ENCODE measurements around the gene EPHB1.

The EPHB1 gene

GRCh38 chr3:135133905-135134683, 339.0 kb downstream of the EPHB1 start:
- no peak for DNase-seq
- H3K36me3 Mint-ChIP-seq (ENCODE audit: low read depth), result no peaks in the 10 kb centered on the region
- no peak for ATAC-seq
- H3K4me1 Mint-ChIP-seq, result no peaks in the 10 kb centered on the region
- H3K9me3 Mint-ChIP-seq, result no peaks in the 10 kb centered on the region
- no peak overlapping the region for H3K4me3 Mint-ChIP-seq
- H3K27me3 Mint-ChIP-seq, result peaks cover 2% of the 10 kb centered on the region
- H3K27ac Mint-ChIP-seq, result no peak overlapping the region

DNA sequence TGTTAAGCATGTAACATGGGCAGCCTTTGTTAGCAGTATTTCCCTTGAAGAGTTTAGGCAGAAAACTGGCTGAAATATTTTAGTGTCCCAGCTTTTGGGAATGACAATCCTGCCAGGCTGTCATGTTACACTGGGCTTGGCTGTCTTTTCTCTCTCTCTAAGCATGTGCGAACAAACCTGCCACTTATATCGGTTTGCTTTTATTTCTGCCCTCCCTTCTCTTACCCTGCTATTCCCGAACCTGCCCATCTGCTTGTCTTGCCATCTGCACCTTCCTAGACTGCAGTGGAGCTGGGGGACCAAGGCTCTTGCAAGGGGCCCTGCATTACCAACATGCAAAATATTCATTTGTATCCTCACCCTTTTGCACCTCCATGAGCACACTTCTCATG, 339.6 kb downstream of the EPHB1 start:
- Mint-ChIP-seq H3K27me3 (peaks cover 2% of the 10 kb centered on the region), H3K27ac (no peak overlapping the region), H3K9me3 (no peaks in the 10 kb centered on the region), H3K4me1 (no peaks in the 10 kb centered on the region), H3K4me3 (no peak overlapping the region), H3K36me3 (ENCODE audit: low read depth) (no peaks in the 10 kb centered on the region)
- no peak for DNase-seq
- ATAC-seq, result no peak

GRCh38 chr3:135135445-135135844, 340.4 kb downstream of the EPHB1 start:
- Mint-ChIP-seq H3K4me1 (no peaks in the 10 kb centered on the region), H3K27ac (no peak overlapping the region), H3K27me3 (peaks cover 2% of the 10 kb centered on the region), H3K9me3 (no peaks in the 10 kb centered on the region), H3K4me3 (no peak overlapping the region), H3K36me3 (ENCODE audit: low read depth) (no peaks in the 10 kb centered on the region)
- ATAC-seq, result no peak
- DNase-seq, result no peak

DNA sequence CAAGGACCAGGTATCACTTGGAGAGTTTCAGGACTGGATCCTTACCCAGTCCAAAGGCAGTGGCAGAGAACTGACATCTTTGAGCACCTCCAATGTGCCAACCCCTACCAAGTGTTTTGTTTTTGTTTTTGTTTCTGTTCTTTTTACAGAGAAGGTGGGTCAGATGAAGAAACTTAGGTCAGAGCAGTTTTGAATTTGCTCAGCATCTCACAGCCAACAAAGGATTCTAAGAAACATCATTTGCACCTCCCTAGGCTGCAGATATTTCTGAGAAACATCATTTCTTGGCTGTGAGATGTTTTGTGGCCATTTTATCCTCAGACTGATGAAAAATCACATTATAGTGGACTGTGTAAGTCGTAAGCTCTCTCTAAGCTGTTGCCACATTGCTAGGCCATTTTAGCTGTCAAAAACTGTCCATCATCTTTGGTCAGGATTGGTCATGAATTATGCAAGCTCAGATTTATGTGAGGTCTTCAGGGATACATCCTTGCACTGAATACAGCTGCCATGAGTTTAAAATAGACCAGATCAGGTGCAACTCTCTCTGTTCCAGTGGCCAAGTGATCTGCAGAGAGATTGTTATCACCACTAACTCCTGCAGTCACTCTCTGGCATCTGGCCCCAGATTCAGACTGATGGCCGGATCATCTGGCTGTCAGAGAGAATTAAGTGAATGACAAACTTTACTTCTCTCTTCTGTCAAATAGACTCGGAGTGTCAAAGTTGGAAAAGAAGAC, 341.5 kb downstream of the EPHB1 start:
- Mint-ChIP-seq H3K27ac (no peak overlapping the region), H3K27me3 (peaks cover 2% of the 10 kb centered on the region), H3K4me3 (no peak overlapping the region), H3K36me3 (ENCODE audit: low read depth) (no peaks in the 10 kb centered on the region), H3K4me1 (no peaks in the 10 kb centered on the region), H3K9me3 (no peaks in the 10 kb centered on the region)
- DNase-seq (no peak), ATAC-seq (no peak)

- Mint-ChIP-seq H3K27ac (no peak overlapping the region), H3K4me1 (no peaks in the 10 kb centered on the region), H3K36me3 (ENCODE audit: low read depth) (no peaks in the 10 kb centered on the region), H3K27me3 (peaks cover 2% of the 10 kb centered on the region), H3K4me3 (no peak overlapping the region), H3K9me3 (peaks cover 2% of the 10 kb centered on the region)
- no peak for DNase-seq
- ATAC-seq, result no peak
Measured at GRCh38 chr3:135137296-135137695, 342.2 kb downstream of the EPHB1 start.

DNA sequence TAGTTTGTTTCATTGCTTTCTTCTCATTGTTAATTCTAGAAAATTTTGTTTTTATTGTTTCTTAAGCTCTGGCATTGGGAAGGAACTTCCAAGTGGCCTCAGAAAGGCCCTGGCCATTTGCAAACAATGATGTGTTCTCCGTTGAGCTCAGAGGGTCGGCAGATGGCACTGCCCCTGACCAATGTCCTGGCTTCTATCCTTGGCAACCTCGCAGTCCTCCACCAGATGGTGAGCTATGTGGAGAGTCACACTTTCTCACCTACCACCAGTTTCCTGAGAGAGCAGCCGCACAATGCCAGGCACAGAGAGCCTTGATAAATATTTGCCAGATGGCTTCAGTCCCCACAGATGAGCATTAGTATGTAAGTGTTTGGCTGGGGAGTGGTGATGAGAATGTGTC, 343.7 kb downstream of the EPHB1 start:
- no peak for ATAC-seq
- no peak overlapping the region for H3K27ac Mint-ChIP-seq
- no peaks in the 10 kb centered on the region for H3K4me1 Mint-ChIP-seq
- H3K9me3 Mint-ChIP-seq, result peaks cover 7% of the 10 kb centered on the region
- no peak for DNase-seq
- no peaks in the 10 kb centered on the region for H3K36me3 Mint-ChIP-seq (ENCODE audit: low read depth)
- H3K27me3 Mint-ChIP-seq, result peaks cover 5% of the 10 kb centered on the region
- no peak overlapping the region for H3K4me3 Mint-ChIP-seq

- ATAC-seq, result no peak
- H3K36me3 Mint-ChIP-seq (ENCODE audit: low read depth), result no peaks in the 10 kb centered on the region
Measured at GRCh38 chr3:135140591-135140990, 345.5 kb downstream of the EPHB1 start.

GRCh38 chr3:135141160-135141559, 346.1 kb downstream of the EPHB1 start:
- Mint-ChIP-seq H3K36me3 (ENCODE audit: low read depth) (no peaks in the 10 kb centered on the region), H3K4me1 (no peaks in the 10 kb centered on the region), H3K9me3 (peaks cover 7% of the 10 kb centered on the region), H3K27ac (no peak overlapping the region), H3K4me3 (no peak overlapping the region), H3K27me3 (peaks cover 7% of the 10 kb centered on the region)
- DNase-seq (no peak), ATAC-seq (no peak)

More at GRCh38 chr3:135140591-135140990, 345.5 kb downstream of the EPHB1 start:
- DNase-seq, result no peak
- Mint-ChIP-seq H3K9me3 (peaks cover 7% of the 10 kb centered on the region), H3K4me1 (no peaks in the 10 kb centered on the region), H3K27me3 (peaks cover 7% of the 10 kb centered on the region), H3K27ac (no peak overlapping the region), H3K4me3 (no peak overlapping the region)

DNA sequence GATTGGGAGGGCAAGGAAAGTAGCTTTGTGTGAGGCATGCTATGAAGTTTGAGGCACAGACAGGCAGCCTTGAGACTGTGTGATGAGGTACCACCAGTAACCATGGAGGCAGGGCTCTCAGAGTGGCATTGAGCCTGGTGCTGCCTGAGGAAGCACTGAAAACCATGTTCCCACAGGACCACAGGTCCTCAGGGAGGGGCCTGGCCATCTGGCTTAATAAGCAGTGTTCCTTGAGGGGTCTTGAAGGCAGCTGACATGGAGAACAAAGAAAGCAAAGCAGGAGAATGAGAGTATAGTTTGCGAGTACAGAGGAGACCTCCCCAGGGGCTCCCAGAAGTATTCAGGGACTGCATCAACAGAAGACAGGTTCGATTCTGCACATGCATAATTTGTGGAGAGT, 346.6 kb downstream of the EPHB1 start:
- peaks cover 7% of the 10 kb centered on the region for H3K9me3 Mint-ChIP-seq
- no peaks in the 10 kb centered on the region for H3K4me1 Mint-ChIP-seq
- H3K36me3 Mint-ChIP-seq (ENCODE audit: low read depth), result no peaks in the 10 kb centered on the region
- no peak for ATAC-seq
- peaks cover 7% of the 10 kb centered on the region for H3K27me3 Mint-ChIP-seq
- no peak for DNase-seq
- no peak overlapping the region for H3K27ac Mint-ChIP-seq
- H3K4me3 Mint-ChIP-seq, result no peak overlapping the region

DNA sequence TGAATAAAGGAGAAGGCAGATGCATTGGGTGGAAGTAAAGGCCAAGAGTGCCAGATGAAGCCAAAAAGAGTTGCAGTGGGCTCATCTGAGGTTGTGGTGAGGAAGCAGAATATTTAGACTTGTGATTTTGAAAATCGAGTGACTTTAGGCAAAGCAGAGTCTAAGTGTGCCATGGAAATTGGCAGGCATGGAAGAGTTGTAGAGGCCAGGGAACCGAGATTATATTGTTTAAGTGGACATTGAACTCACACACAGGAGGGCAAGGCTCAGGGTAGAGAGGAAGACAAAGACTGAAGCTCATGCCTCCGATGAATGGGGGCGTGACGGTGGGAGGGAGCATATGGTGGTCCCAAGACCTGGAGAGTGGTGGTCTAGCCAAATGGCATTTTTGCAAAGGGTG, 347.5 kb downstream of the EPHB1 start:
- H3K4me3 Mint-ChIP-seq, result no peak overlapping the region
- no peaks in the 10 kb centered on the region for H3K36me3 Mint-ChIP-seq (ENCODE audit: low read depth)
- H3K9me3 Mint-ChIP-seq, result peaks cover 7% of the 10 kb centered on the region
- ATAC-seq, result no peak
- H3K27me3 Mint-ChIP-seq, result peaks cover 7% of the 10 kb centered on the region
- no peak overlapping the region for H3K27ac Mint-ChIP-seq
- no peaks in the 10 kb centered on the region for H3K4me1 Mint-ChIP-seq
- no peak for DNase-seq

GRCh38 chr3:135143474-135143873, 348.4 kb downstream of the EPHB1 start:
- Mint-ChIP-seq H3K36me3 (ENCODE audit: low read depth) (no peaks in the 10 kb centered on the region), H3K27ac (no peak overlapping the region), H3K4me1 (no peaks in the 10 kb centered on the region), H3K4me3 (no peak overlapping the region), H3K27me3 (peaks cover 5% of the 10 kb centered on the region), H3K9me3 (peaks cover 7% of the 10 kb centered on the region)
- DNase-seq (no peak), ATAC-seq (no peak)

DNA sequence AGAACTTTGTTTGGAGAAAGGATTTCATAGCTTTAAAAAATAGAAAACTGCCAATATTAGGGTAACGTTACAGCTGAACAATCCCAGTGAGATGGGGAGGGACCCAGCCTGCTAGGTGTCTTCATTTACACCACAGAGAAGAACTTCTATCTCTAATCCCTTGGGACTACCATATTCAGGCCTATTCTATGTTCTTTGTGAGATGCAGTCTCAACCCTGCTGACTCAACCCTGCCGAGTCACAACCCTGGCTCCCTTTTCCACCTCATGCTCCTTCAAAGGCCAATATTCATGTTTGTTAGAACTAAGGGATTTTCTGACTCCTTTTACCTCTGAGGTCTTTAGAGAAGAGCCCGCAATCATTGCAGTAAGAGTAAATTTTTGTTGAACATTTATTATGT, 350.5 kb downstream of the EPHB1 start:
- no peak overlapping the region for H3K4me3 Mint-ChIP-seq
- no peak for ATAC-seq
- no peaks in the 10 kb centered on the region for H3K36me3 Mint-ChIP-seq (ENCODE audit: low read depth)
- peaks cover 5% of the 10 kb centered on the region for H3K27me3 Mint-ChIP-seq
- no peaks in the 10 kb centered on the region for H3K4me1 Mint-ChIP-seq
- peaks cover 7% of the 10 kb centered on the region for H3K9me3 Mint-ChIP-seq
- no peak for DNase-seq
- H3K27ac Mint-ChIP-seq, result no peak overlapping the region

GRCh38 chr3:135147657-135148056, 352.6 kb downstream of the EPHB1 start:
- H3K27ac Mint-ChIP-seq, result no peak overlapping the region
- ATAC-seq (no peak), DNase-seq (no peak)
- H3K4me1 Mint-ChIP-seq, result no peaks in the 10 kb centered on the region
- H3K4me3 Mint-ChIP-seq, result no peak overlapping the region
- H3K36me3 Mint-ChIP-seq (ENCODE audit: low read depth), result no peaks in the 10 kb centered on the region
- peaks cover 2% of the 10 kb centered on the region for H3K9me3 Mint-ChIP-seq
- H3K27me3 Mint-ChIP-seq, result peaks cover 5% of the 10 kb centered on the region

DNA sequence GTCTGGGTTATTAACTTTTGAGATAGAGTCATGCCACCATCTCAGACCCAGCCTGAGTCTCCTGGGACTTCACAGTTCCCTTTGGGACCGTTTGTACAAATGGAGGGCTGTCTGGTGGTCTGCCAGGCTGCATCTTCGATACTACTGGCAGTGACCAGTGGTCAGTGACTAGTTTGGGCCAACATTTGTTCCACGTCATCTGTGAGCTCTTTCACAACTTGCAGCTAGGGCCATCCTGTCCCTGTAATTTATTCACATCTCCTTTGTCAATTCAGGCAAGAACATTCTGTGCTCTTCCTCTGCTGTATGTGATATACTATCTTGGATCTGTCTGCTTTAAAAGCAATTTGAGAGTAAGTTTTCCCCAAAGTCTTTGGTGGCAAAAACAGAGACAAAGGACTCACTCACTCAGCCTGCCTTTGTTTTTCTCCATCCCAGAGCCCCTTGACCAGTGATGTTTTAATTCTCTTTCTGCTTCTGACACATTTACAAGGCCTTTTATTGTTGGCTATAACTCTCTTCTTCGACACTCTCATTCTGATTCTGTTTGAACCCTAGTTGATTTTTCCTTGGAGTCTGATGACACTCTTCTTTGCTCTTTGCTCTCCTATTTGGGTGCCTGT, 353.4 kb downstream of the EPHB1 start:
- H3K27me3 Mint-ChIP-seq, result peaks cover 5% of the 10 kb centered on the region
- H3K4me1 Mint-ChIP-seq, result no peaks in the 10 kb centered on the region
- no peaks in the 10 kb centered on the region for H3K36me3 Mint-ChIP-seq (ENCODE audit: low read depth)
- H3K9me3 Mint-ChIP-seq, result no peaks in the 10 kb centered on the region
- DNase-seq (no peak), ATAC-seq (no peak)
- no peak overlapping the region for H3K4me3 Mint-ChIP-seq
- H3K27ac Mint-ChIP-seq, result no peak overlapping the region

Measured in activated naive CD8-positive, alpha-beta T cell treated with anti-CD3 and anti-CD28 coated beads, Interleukin-2, amount 50 U/mL, for 24 hours (primary cell).